ENCODE measurements around the gene MESD. TPM values are rescaled to one million over a fixed set of nuclear protein-coding genes. Genes with fewer than 3 reads are reported as not detected.

Gene MESD
- total and polyA plus RNA-seq, 2 donors from 2014 or later: 23.3 to 30.9 TPM

DNA sequence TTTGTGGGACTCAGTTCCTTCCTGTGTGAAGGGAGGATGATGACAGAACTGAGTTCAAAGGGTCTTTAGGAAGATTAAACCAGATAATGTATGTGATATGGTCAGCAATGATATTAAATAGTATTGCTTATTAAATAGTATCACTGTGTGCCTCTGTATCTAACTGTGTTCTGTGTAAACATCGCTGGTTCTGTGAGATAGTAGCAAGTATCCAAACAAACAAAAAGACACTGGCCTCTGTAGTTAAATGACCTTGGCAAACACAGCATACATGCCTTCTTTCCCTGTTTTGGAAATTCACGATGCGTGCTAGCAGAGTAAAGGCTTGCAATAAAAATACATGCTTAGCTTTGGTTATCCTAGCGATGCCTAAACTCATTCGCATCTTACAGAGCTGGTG, 76.1 kb downstream of the MESD start:
- no peak for DNase-seq
- Histone ChIP-seq H3K4me3 (ENCODE audit: low read length in 3 of 3) (no peak overlapping the region), H3K9ac (ENCODE audit: low read length in 3 of 3) (no peak overlapping the region), H3K9me3 (ENCODE audit: control insufficient read depth in 2 of 3, insufficient read depth in 1 of 3, low read length in 3 of 3) (peaks cover 0 to 5% (median 0%) of the 10 kb centered on the region in 3 donors), H3K4me1 (ENCODE audit: control insufficient read depth in 2 of 3, insufficient read depth in 2 of 3, low read depth in 1 of 3, low read length in 3 of 3) (no peaks in the 10 kb centered on the region), H3K36me3 (ENCODE audit: control insufficient read depth in 2 of 3, insufficient read depth in 3 of 3, low read length in 3 of 3) (peaks cover 0 to 3% (median 0%) of the 10 kb centered on the region in 3 donors), H3K27ac (ENCODE audit: low read depth in 2 of 2, low read length in 2 of 2) (no peak overlapping the region), H3K27me3 (ENCODE audit: control insufficient read depth, insufficient read depth, low read length) (no peaks in the 10 kb centered on the region)
- TF ChIP-seq, protein P1, sequence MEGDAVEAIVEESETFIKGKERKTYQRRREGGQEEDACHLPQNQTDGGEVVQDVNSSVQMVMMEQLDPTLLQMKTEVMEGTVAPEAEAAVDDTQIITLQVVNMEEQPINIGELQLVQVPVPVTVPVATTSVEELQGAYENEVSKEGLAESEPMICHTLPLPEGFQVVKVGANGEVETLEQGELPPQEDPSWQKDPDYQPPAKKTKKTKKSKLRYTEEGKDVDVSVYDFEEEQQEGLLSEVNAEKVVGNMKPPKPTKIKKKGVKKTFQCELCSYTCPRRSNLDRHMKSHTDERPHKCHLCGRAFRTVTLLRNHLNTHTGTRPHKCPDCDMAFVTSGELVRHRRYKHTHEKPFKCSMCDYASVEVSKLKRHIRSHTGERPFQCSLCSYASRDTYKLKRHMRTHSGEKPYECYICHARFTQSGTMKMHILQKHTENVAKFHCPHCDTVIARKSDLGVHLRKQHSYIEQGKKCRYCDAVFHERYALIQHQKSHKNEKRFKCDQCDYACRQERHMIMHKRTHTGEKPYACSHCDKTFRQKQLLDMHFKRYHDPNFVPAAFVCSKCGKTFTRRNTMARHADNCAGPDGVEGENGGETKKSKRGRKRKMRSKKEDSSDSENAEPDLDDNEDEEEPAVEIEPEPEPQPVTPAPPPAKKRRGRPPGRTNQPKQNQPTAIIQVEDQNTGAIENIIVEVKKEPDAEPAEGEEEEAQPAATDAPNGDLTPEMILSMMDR (IDR thresholded peaks at IDR 0.05; ENCODE audit: borderline replicate concordance, extremely low read depth, insufficient read depth): no peak
- intact Hi-C loops (cut with DNase I): no loop called here
- FAIRE-seq: no peak

DNA sequence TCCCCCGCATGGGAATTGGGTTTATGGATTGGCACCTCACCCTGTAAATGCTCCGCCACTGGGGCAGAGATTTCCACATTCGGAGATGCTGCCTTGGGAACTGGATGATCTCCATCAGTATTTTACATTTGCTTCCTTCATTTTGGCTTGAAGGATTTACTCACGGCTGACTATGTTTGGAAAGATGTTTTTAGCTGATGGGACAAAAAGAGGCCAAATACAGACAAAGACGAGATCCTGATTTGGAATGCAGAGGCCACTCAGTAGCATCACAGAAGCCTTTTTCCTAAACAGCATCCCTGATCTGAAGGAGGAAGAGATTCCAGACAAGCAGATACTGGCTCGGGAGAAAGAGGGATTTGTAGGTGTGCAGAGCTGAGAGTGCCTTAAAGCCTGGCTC, 76.9 kb downstream of the MESD start:
- Histone ChIP-seq H3K9ac (ENCODE audit: low read length in 3 of 3) (no peak overlapping the region), H3K4me1 (ENCODE audit: control insufficient read depth in 2 of 3, insufficient read depth in 2 of 3, low read depth in 1 of 3, low read length in 3 of 3) (no peaks in the 10 kb centered on the region), H3K36me3 (ENCODE audit: control insufficient read depth in 2 of 3, insufficient read depth in 3 of 3, low read length in 3 of 3) (peaks cover 0 to 3% (median 0%) of the 10 kb centered on the region in 3 donors), H3K27ac (ENCODE audit: low read depth in 2 of 2, low read length in 2 of 2) (no peak overlapping the region), H3K9me3 (ENCODE audit: control insufficient read depth in 2 of 3, insufficient read depth in 1 of 3, low read length in 3 of 3) (peaks cover 0 to 5% (median 0%) of the 10 kb centered on the region in 3 donors), H3K4me3 (ENCODE audit: low read length in 3 of 3) (no peak overlapping the region), H3K27me3 (ENCODE audit: control insufficient read depth, insufficient read depth, low read length) (no peaks in the 10 kb centered on the region)
- no peak for FAIRE-seq
- no peak for DNase-seq
- intact Hi-C loops (cut with DNase I): no loop called here
- TF ChIP-seq, protein P1 (IDR thresholded peaks at IDR 0.05; ENCODE audit: borderline replicate concordance, extremely low read depth, insufficient read depth): no peak

DNA sequence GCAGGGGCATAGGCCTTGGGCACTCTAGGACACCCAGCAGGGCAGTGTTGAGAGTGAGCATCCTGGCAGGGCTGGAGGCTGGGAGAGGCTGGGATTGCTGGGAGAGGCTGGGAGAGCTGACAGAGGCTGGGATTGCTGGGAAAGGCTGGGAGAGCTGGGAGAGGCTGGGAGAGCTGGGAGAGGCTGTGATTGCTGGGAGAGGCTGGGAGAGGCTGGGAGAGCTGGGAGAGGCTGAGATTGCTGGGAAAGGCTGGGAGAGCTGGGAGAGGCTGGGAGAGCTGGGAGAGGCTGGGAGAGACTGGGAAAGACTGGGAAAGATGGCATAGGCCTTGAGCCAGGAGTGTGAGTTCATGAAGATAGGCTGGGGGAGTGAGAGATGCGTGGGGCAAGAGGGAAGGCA, 77.8 kb downstream of the MESD start:
- intact Hi-C loops (cut with DNase I): no loop called here
- H3K36me3 ChIP-seq (ENCODE audit: control insufficient read depth in 2 of 3, insufficient read depth in 3 of 3, low read length in 3 of 3): peaks cover 0 to 3% (median 0%) of the 10 kb centered on the region in 3 donors
- DNase-seq (no peak), FAIRE-seq (no peak)
- H3K4me1 ChIP-seq (ENCODE audit: control insufficient read depth in 2 of 3, insufficient read depth in 2 of 3, low read depth in 1 of 3, low read length in 3 of 3): no peaks in the 10 kb centered on the region
- H3K9me3 ChIP-seq (ENCODE audit: control insufficient read depth in 2 of 3, insufficient read depth in 1 of 3, low read length in 3 of 3): peaks cover 0 to 5% (median 0%) of the 10 kb centered on the region in 3 donors
- no peak overlapping the region for H3K9ac ChIP-seq (ENCODE audit: low read length in 3 of 3)
- H3K27me3 ChIP-seq (ENCODE audit: control insufficient read depth, insufficient read depth, low read length): no peaks in the 10 kb centered on the region
- TF ChIP-seq, protein P1 (IDR thresholded peaks at IDR 0.05; ENCODE audit: borderline replicate concordance, extremely low read depth, insufficient read depth): no peak
- no peak overlapping the region for H3K4me3 ChIP-seq (ENCODE audit: low read length in 3 of 3)
- H3K27ac ChIP-seq (ENCODE audit: low read depth in 2 of 2, low read length in 2 of 2): no peak overlapping the region
